Progenitor cell of endocrine pancreas (in vitro differentiated cells): ENCODE results near the gene CPB2. TPM values are rescaled to one million over a fixed set of nuclear protein-coding genes. Genes with fewer than 3 reads are reported as not detected.

Experiments
- DNase-seq: peaks from one replicate; pipeline ENCODE4 v3.0.0; 2021; ENCODE audit warnings: low spot score; ENCODE audit not compliant: unreplicated experiment
- H3K27ac Mint-ChIP-seq: 2 replicates; pipeline ENCODE4 v1.8.0; 2021; ENCODE audit warnings: mild to moderate bottlenecking, moderate library complexity, mixed read lengths
- H3K27me3 Mint-ChIP-seq: 2 replicates; pipeline ENCODE4 v1.8.0; 2021; ENCODE audit warnings: mixed read lengths
- H3K36me3 Mint-ChIP-seq: 2 replicates; pipeline ENCODE4 v1.8.0; 2022; ENCODE audit warnings: mixed read lengths; ENCODE audit not compliant: insufficient read depth
- H3K4me1 Mint-ChIP-seq: 2 replicates; pipeline ENCODE4 v1.8.0; 2021; ENCODE audit warnings: low read depth, mixed read lengths
- H3K4me3 Mint-ChIP-seq: 2 replicates; pipeline ENCODE4 v1.8.0; 2021; ENCODE audit warnings: low read depth, mild to moderate bottlenecking, moderate library complexity, mixed read lengths
- H3K9me3 Mint-ChIP-seq: 2 replicates; pipeline ENCODE4 v1.8.0; 2021; ENCODE audit warnings: low read depth, mixed read lengths
- CTCF ChIP-seq: fragments of 200-600 bp; sonication (generic); IDR thresholded peaks from one replicate; pipeline ENCODE4 v1.5.0; 2021; ENCODE audit warnings: antibody characterized with exemption, mild to moderate bottlenecking; ENCODE audit not compliant: unreplicated experiment
- total RNA-seq: library from RNA; stranded (reverse); gene quantifications from 2 replicates; pipeline ENCODE4 v1.2.1, GENCODE V29; 2021

Gene CPB2
- total RNA-seq, 1 donor from 2014 or later: not detected

DNA sequence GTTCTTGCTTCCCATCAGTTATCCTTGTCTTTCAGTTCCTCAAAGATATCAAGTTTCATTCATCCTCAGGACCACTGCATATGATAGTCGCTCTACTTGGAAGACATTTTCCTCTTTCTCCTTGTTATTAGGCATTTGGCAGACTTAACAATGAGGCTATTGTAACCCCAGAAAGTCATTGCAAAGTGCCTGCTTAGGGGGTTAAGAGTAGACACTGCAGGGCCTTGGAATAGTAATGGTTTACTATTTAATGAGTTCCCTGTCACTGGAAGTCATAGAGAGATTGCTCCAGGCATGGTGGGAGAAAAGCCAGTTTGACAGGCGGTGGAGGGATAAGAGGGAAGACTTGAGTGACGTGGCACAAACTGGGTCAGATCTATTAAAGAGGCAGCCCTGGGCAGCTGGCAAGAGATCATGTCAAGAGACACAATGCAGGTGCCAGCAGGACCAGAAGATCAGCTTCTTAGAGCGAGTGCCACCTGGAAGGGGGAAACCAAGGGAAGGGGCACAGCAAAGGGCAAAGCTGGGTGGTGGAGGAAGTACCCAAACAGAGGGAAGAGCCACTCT, 16.8 kb upstream of the CPB2 start:
- no peak for DNase-seq
- Mint-ChIP-seq H3K27me3 (no peaks in the 10 kb centered on the region), H3K4me1 (peaks cover 4% of the 10 kb centered on the region), H3K36me3 (no peaks in the 10 kb centered on the region), H3K27ac (no peak overlapping the region), H3K9me3 (no peaks in the 10 kb centered on the region), H3K4me3 (no peak overlapping the region)
- no peak for TF ChIP-seq CTCF

- peaks cover 4% of the 10 kb centered on the region for H3K4me1 Mint-ChIP-seq
- no peaks in the 10 kb centered on the region for H3K9me3 Mint-ChIP-seq
- DNase-seq: no peak
- H3K4me3 Mint-ChIP-seq: no peak overlapping the region
- no peak for TF ChIP-seq CTCF
- H3K27ac Mint-ChIP-seq: no peak overlapping the region
- no peaks in the 10 kb centered on the region for H3K36me3 Mint-ChIP-seq
- H3K27me3 Mint-ChIP-seq: no peaks in the 10 kb centered on the region
Observed at GRCh38 chr13:46121033-46121432, 16.2 kb upstream of the CPB2 start.

DNA sequence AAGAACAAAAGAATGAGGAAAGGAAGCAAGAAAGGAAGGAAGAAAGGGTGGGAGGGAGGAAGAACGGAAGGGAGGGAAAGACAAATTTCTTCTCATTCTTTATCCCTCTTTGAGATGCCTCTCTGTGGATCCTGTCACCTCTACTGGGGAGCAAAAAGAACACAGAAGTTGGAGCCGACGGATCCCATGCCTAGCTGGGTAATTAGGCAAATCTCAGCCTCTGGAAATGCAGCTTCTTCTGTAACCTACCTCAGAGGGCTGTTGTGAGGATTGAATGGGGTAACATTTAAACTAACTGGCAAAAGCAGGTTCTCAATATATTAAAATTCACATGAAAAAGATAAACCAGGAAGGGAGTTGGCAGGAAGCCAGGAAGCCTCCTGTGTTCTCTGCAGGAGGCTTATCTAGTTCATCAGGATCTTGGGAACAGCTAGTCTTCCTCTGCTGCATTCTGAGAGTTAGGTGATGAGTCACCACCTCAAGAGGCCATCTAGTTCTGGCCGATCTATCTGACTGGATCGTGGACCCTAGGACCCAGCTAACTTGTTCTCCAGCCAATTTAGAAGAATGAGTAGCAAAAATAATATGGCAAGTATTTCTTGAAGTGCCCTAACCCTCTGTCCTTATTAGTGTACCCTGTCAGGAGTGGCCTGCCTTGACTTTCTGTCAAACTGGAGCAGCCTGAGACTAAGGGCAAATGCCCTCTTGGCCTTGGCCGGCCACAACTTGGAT, 15.2 kb upstream of the CPB2 start:
- DNase-seq: no peak
- Mint-ChIP-seq H3K9me3 (no peaks in the 10 kb centered on the region), H3K27me3 (no peaks in the 10 kb centered on the region), H3K4me3 (no peak overlapping the region), H3K4me1 (peaks cover 4% of the 10 kb centered on the region), H3K27ac (no peak overlapping the region), H3K36me3 (no peaks in the 10 kb centered on the region)
- TF ChIP-seq CTCF: no peak

GRCh38 chr13:46116653-46117502, 12.0 kb upstream of the CPB2 start:
- TF ChIP-seq CTCF: no peak
- DNase-seq: no peak
- Mint-ChIP-seq H3K27ac (no peak overlapping the region), H3K36me3 (no peaks in the 10 kb centered on the region), H3K4me1 (peaks cover 3% of the 10 kb centered on the region), H3K4me3 (no peak overlapping the region), H3K27me3 (peaks cover 4% of the 10 kb centered on the region), H3K9me3 (no peaks in the 10 kb centered on the region)

GRCh38 chr13:46114613-46115012, 9.8 kb upstream of the CPB2 start:
- Mint-ChIP-seq H3K4me1 (no peaks in the 10 kb centered on the region), H3K36me3 (no peaks in the 10 kb centered on the region), H3K9me3 (no peaks in the 10 kb centered on the region), H3K4me3 (no peak overlapping the region), H3K27ac (no peak overlapping the region), H3K27me3 (peaks cover 7% of the 10 kb centered on the region)
- no peak for DNase-seq
- TF ChIP-seq CTCF: no peak
